ENCODE data around the gene CCL11. TPM values are rescaled to one million over a fixed set of nuclear protein-coding genes. Genes with fewer than 3 reads are reported as not detected.

The CCL11 gene
- total and polyA plus RNA-seq, 2 of the 8 experiments (the other 6 are each of a cell fraction or from before 2014, with no cell fraction given), result not detected

DNA sequence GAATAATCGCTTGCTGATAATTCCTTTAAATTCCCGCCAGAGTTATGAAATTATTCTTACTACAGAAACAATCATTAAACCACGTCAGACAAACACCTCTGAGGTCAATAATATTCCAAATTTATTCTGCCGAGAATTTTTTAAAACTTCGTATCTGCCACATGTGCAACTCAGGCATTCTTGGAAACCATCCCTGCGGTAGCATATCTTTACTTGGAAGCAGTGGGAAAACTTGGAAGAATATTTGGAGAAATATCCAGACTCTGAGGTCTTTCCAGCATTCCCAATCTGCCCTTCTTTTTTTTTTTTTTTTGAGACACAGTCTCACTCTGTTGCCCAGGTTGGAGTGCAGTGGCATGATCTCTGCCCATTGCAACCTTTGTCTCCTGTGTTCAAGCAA lies 2.0 kb upstream of the CCL11 start:
- H2BK120ac ChIP-seq (replicated peaks; ENCODE audit: low read depth, low read length), result no peak overlapping the region
- H3K79me2 ChIP-seq (ENCODE audit: control insufficient read depth in 1 of 2, insufficient read depth in 2 of 2, low read length in 2 of 2), result no peaks in the 10 kb centered on the region
- H4K91ac ChIP-seq (replicated peaks; ENCODE audit: insufficient read length, low read length), result no peak overlapping the region
- H3K14ac ChIP-seq (ENCODE audit: insufficient read length), result no peak overlapping the region
- FAIRE-seq, result no peak
- no peak overlapping the region for H2AK5ac ChIP-seq (ENCODE audit: low read depth, low read length)
- no peak overlapping the region for H2AFZ ChIP-seq (ENCODE audit: low read length)
- H3K27me3 ChIP-seq (replicated peaks in 1 of 4; ENCODE audit: control insufficient read depth in 3 of 4, extremely low read depth in 1 of 4, insufficient read depth in 3 of 4, low read length in 3 of 4), result no peaks in the 10 kb centered on the region
- no peak overlapping the region for H3K23ac ChIP-seq (ENCODE audit: insufficient read length)
- H4K20me1 ChIP-seq (replicated peaks in 1 of 2; ENCODE audit: control insufficient read depth in 1 of 2, insufficient read depth in 2 of 2, low read length in 2 of 2), result no peaks in the 10 kb centered on the region
- ChIA-PET CTCF (ENCODE audit: partially characterized antibody) (interaction anchor here (1.0 kb wide), 1 partner anchor 73 kb away, joined by 3 read pairs; no protein-coding TSS in a partner anchor), POLR2A (ENCODE audit: partially characterized antibody) (no interaction called here)
- no peaks in the 10 kb centered on the region for H3K4me1 ChIP-seq (replicated peaks in 1 of 4; ENCODE audit: control insufficient read depth in 3 of 4, insufficient read depth in 4 of 4, low read length in 3 of 4)
- H3K36me3 ChIP-seq (ENCODE audit: control insufficient read depth in 2 of 4, insufficient read depth in 4 of 4, low read length in 3 of 4), result no peaks in the 10 kb centered on the region
- H2BK5ac ChIP-seq (ENCODE audit: low read depth, low read length), result no peak overlapping the region
- no peak overlapping the region for H4K8ac ChIP-seq (ENCODE audit: extremely low read depth, insufficient read depth, low read length)
- no peak overlapping the region for H2BK12ac ChIP-seq (ENCODE audit: low read depth, low read length)
- no peak for DNase-seq (ENCODE audit: low read depth in 1 of 2, low spot score in 2 of 2)
- WGBS, 2 experiments (ENCODE audit: extremely low coverage in 1 of 2, insufficient coverage in 1 of 2, insufficient read length in 1 of 2, insufficient replicate concordance in 2 of 2, low coverage in 1 of 2, low lambda C conversion rate in 2 of 2, missing lambda C conversion rate in 1 of 2), result 93% methylated on average over 6 of the region's 6 CpGs; no CpG with 5 or more reads in 1 of the 2 experiments
- no peak overlapping the region for H3K18ac ChIP-seq (ENCODE audit: extremely low read depth, low read length)
- H2BK20ac ChIP-seq (ENCODE audit: low read length), result no peak overlapping the region
- no peaks in the 10 kb centered on the region for H3K9me3 ChIP-seq (ENCODE audit: insufficient read depth in 2 of 2, low read depth in 1 of 2, low read length in 1 of 2)
- H3K9ac ChIP-seq (replicated peaks in 1 of 4; ENCODE audit: extremely low read depth in 1 of 4, low read depth in 3 of 4, low read length in 3 of 4), result no peak overlapping the region
- no peak overlapping the region for H3K27ac ChIP-seq (ENCODE audit: low read depth, low read length)
- no peak overlapping the region for H3K4ac ChIP-seq (replicated peaks; ENCODE audit: insufficient read length, low read depth, low read length)
- no peak overlapping the region for H2BK15ac ChIP-seq (ENCODE audit: low read length)
- no peak overlapping the region for H3K4me2 ChIP-seq (ENCODE audit: insufficient read depth in 1 of 2, low read depth in 2 of 2, low read length in 2 of 2)
- no peak overlapping the region for H4K5ac ChIP-seq (ENCODE audit: insufficient read length, low read depth, low read length)
- no peak overlapping the region for H3K56ac ChIP-seq (replicated peaks; ENCODE audit: insufficient read length, low read depth, low read length)
- no peaks in the 10 kb centered on the region for H3K23me2 ChIP-seq (ENCODE audit: low read depth, low read length)
- no peak overlapping the region for H3K4me3 ChIP-seq (ENCODE audit: extremely low read depth in 1 of 4, insufficient read depth in 2 of 4, low read depth in 3 of 4, low read length in 4 of 4)
- H3K79me1 ChIP-seq (ENCODE audit: low read depth, low read length), result no peaks in the 10 kb centered on the region
- TF ChIP-seq RXRA (IDR thresholded peaks at IDR 0.05; ENCODE audit: insufficient read depth, low read depth, low read length) (no peak), CHD1 (IDR thresholded peaks at IDR 0.05; ENCODE audit: low read depth, low read length) (no peak), TAF1 (IDR thresholded peaks at IDR 0.05; ENCODE audit: low read depth, low read length) (no peak), CREB1 (IDR thresholded peaks at IDR 0.05) (no peak), EZH2 (IDR thresholded peaks at IDR 0.05; ENCODE audit: low read depth, low read length, severe bottlenecking) (no peak), SP1 (IDR thresholded peaks at IDR 0.05; ENCODE audit: low read depth, low read length) (no peak), SAP30 (IDR thresholded peaks at IDR 0.05; ENCODE audit: insufficient read depth, insufficient replicate concordance, low read length) (no peak), RAD21 (IDR thresholded peaks at IDR 0.05 in 1 of 2, conservative IDR thresholded peaks at IDR 0.05 in 1 of 2; ENCODE audit: low read depth in 2 of 2, low read length in 2 of 2) (no peak), SRF (IDR thresholded peaks at IDR 0.05; ENCODE audit: low read depth, low read length) (no peak)
- TF ChIP-seq, protein P1, sequence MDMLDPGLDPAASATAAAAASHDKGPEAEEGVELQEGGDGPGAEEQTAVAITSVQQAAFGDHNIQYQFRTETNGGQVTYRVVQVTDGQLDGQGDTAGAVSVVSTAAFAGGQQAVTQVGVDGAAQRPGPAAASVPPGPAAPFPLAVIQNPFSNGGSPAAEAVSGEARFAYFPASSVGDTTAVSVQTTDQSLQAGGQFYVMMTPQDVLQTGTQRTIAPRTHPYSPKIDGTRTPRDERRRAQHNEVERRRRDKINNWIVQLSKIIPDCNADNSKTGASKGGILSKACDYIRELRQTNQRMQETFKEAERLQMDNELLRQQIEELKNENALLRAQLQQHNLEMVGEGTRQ (IDR thresholded peaks at IDR 0.05; ENCODE audit: low read length), result no peak
- TF ChIP-seq, protein P2, sequence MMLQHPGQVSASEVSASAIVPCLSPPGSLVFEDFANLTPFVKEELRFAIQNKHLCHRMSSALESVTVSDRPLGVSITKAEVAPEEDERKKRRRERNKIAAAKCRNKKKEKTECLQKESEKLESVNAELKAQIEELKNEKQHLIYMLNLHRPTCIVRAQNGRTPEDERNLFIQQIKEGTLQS (IDR thresholded peaks at IDR 0.05; ENCODE audit: insufficient read depth, low read depth, low read length), result no peak
- TF ChIP-seq, protein P3, sequence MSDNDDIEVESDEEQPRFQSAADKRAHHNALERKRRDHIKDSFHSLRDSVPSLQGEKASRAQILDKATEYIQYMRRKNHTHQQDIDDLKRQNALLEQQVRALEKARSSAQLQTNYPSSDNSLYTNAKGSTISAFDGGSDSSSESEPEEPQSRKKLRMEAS (IDR thresholded peaks at IDR 0.05), result no peak
